GM18873 (cell line): ENCODE data around the gene CADM1.

Source experiments
- ATAC-seq: cut with Tn5 transposase; IDR thresholded peaks from one replicate; pipeline ENCODE4 v1.9.1; 2021; ENCODE audit warnings: mild to moderate bottlenecking, moderate library complexity, moderate number of reproducible peaks; ENCODE audit not compliant: unreplicated experiment, low FRiP score

CADM1 gene

GRCh38 chr11:115198321-115198741, 305.9 kb downstream of the CADM1 start:
- ATAC-seq, result no peak

- ATAC-seq, result no peak
These were observed 306.8 kb downstream of the CADM1 start for GRCh38 chr11:115197433-115197832.

- no peak for ATAC-seq
These were observed 307.2 kb downstream of the CADM1 start for GRCh38 chr11:115197031-115197430.

GRCh38 chr11:115194802-115195110, 309.5 kb downstream of the CADM1 start:
- ATAC-seq, result no peak

- peak; percentile 76 for ATAC-seq
These were observed 310.1 kb downstream of the CADM1 start for GRCh38 chr11:115193914-115194801.

GRCh38 chr11:115191761-115192160, 312.5 kb downstream of the CADM1 start:
- no peak for ATAC-seq

- ATAC-seq, result no peak
These were observed 314.0 kb downstream of the CADM1 start for GRCh38 chr11:115190196-115190595.

DNA sequence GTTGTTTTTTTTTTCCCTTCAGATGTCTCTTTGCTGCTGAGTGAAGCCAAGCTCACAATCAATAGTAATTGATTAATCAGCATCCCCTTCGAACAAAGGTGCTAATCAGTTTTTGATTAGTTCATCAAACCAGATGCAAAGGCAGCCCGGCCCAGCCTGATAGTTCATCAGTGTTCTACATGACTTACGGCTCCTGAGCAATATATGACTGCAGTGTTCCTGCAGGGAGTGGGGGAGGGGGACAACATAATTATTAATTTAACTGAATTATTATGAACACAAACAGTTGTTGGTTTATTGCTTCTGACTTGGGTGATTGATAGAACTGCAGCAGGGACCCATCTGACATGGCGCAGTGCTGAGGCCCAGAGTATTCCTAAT, 315.3 kb downstream of the CADM1 start:
- ATAC-seq, result no peak

GRCh38 chr11:115188188-115188897, 315.9 kb downstream of the CADM1 start:
- no peak for ATAC-seq

GRCh38 chr11:115185931-115186330, 318.3 kb downstream of the CADM1 start:
- ATAC-seq, result no peak

- ATAC-seq, result no peak
These were observed 318.7 kb downstream of the CADM1 start for GRCh38 chr11:115185507-115185906.

GRCh38 chr11:115184901-115185300, 319.3 kb downstream of the CADM1 start:
- ATAC-seq, result no peak

GRCh38 chr11:115183830-115184229, 320.4 kb downstream of the CADM1 start:
- ATAC-seq, result no peak

DNA sequence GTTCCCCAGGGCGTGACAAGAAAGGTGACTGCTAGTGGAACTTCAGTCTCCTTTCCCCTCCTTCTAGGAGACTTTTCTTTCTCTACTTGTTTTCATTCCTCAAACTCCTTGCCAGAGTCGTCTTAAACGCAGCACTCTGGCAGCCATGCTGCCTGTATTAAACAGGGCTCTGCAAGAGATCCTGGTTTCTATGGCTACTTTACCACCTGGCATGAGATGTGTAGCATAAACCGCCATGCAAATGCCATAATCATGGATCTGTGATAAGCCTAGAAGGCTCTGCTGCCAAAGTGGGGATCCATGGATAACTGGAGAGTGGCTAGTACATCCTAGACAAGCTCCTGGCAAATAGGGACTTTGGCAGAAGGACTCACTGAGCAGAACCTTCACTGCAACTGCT, 321.1 kb downstream of the CADM1 start:
- no peak for ATAC-seq

DNA sequence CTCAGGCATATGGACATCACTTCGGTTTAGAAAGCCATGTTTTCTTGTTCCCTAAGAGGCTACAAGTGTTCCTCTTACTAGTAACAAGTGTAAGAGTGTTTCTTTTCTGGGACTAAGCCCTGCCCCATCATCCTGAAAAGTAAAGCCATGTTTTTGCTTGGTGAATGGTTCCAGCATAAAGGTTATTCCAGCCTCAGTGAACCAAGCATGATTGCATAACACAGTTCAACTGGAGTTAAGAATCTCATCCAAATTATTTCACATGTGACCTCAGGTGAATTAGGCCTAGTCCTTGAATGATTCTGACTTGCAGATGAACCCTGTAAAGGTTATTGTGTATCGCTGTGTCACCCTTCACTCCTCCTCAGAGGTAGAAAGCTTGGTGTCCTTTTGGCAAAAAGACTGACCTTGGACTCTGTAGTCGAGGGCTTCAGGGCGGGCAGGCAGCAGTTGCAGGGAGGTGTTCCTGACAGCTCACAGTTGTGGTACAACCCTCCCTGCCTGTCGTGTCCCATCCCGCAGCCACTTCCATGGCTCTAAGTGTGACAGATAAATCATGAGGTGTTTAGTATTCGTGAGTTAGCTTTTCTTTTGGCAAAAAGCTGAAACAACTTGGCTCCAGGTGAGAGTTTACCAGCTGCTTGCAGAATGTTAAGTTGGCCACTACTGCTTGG, 321.8 kb downstream of the CADM1 start:
- no peak for ATAC-seq

GRCh38 chr11:115181538-115181937, 322.7 kb downstream of the CADM1 start:
- ATAC-seq, result no peak

- no peak for ATAC-seq
These were observed 323.9 kb downstream of the CADM1 start for GRCh38 chr11:115180272-115180671.

GRCh38 chr11:115179636-115180035, 324.6 kb downstream of the CADM1 start:
- no peak for ATAC-seq

DNA sequence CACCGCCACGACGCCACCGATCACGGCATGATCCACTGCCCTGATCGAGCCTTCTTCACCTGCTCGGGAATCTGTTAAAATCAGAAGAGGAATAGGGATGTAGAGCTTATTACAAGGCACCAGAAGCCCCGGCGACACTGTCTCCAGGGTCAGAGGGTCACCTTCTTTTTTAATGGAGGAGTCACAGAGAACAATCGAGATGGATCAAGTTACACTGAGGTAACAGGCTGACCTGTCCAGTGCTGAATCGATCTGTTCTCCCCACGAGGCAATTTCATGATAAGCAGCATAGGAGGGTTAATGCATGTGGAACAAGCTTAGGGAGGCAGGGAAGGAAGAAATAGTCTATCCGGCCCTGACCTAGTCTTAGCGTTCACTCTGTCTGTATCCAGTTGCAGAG, 325.5 kb downstream of the CADM1 start:
- ATAC-seq, result no peak

DNA sequence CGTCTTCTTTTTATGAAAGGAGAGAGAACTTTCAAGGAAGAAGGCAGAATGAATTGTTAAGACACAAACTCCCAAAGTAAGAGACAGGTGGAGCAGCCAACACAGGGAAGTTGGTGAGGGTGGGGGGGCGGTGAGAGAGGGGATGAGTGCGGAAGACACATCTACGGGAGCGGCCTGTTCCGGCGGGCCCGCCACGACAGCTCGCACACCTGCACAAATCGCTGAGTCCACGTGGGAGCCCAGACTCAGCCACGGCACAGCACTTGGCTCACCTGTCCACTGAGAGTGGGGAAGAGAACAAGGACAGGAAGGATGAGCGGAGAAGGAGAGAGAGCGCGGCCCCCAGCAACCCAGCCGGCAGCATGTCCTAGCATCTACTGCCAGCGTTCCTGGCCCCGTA, 331.1 kb downstream of the CADM1 start:
- no peak for ATAC-seq

GRCh38 chr11:115170133-115170815, 333.9 kb downstream of the CADM1 start:
- no peak for ATAC-seq
